HG03442 (cell line): ENCODE results near the gene MUC3A.
"Not testable (repeated sequence)": the region's sequence is repeated elsewhere in the genome, so short reads cannot be mapped to it uniquely, and the experiment has no call there.

Experiments
- ATAC-seq: cut with Tn5 transposase; IDR thresholded peaks from one replicate; pipeline ENCODE4 v1.9.1; 2021; ENCODE audit warnings: mild to moderate bottlenecking, moderate library complexity; ENCODE audit not compliant: unreplicated experiment

MUC3A gene

GRCh38 chr7:100971111-100972001 is 22.0 kb downstream of the MUC3A start:
- ATAC-seq = no peak

GRCh38 chr7:100972002-100972347 is 22.6 kb downstream of the MUC3A start:
- no peak for ATAC-seq

- ATAC-seq = no peak
Observed at GRCh38 chr7:100974021-100974420, 24.7 kb downstream of the MUC3A start.

- ATAC-seq = no peak
Observed at GRCh38 chr7:100975371-100975821, 26.1 kb downstream of the MUC3A start.

- no peak for ATAC-seq
Observed at GRCh38 chr7:100978300-100978699, 29.0 kb downstream of the MUC3A start.

GRCh38 chr7:100983451-100984187 is 34.3 kb downstream of the MUC3A start:
- ATAC-seq = no peak

- not testable (repeated sequence) for ATAC-seq
Observed at GRCh38 chr7:100984241-100984918, 35.0 kb downstream of the MUC3A start.

- ATAC-seq = not testable (repeated sequence)
Observed at GRCh38 chr7:100985033-100985797, 35.9 kb downstream of the MUC3A start.

GRCh38 chr7:100991631-100992030 is 42.3 kb downstream of the MUC3A start:
- no peak for ATAC-seq

GRCh38 chr7:100992280-100992679 is 42.9 kb downstream of the MUC3A start:
- ATAC-seq = not testable (repeated sequence)

- ATAC-seq = not testable (repeated sequence)
Observed at GRCh38 chr7:100994671-100995070, 45.3 kb downstream of the MUC3A start.

GRCh38 chr7:100998530-100998929 is 49.2 kb downstream of the MUC3A start:
- not testable (repeated sequence) for ATAC-seq

- ATAC-seq = not testable (repeated sequence)
Observed at GRCh38 chr7:100999334-100999733, 50.0 kb downstream of the MUC3A start.

- not testable (repeated sequence) for ATAC-seq
Observed at GRCh38 chr7:101000025-101000424, 50.7 kb downstream of the MUC3A start.

GRCh38 chr7:101002333-101002732 is 53.0 kb downstream of the MUC3A start:
- ATAC-seq = not testable (repeated sequence)

- not testable (repeated sequence) for ATAC-seq
Observed at GRCh38 chr7:101007361-101007760, 58.0 kb downstream of the MUC3A start.

- ATAC-seq = no peak
Observed at GRCh38 chr7:101009629-101010028, 60.3 kb downstream of the MUC3A start.

- ATAC-seq = no peak
Observed at GRCh38 chr7:101012931-101013330, 63.6 kb downstream of the MUC3A start.

- no peak for ATAC-seq
Observed at GRCh38 chr7:101015626-101016025, 66.3 kb downstream of the MUC3A start.

- ATAC-seq = peak; percentile 73
Observed at GRCh38 chr7:101017064-101017777, 67.9 kb downstream of the MUC3A start.
